GM21529 (cell line): Measurements from ENCODE around the gene SULT1A1.
"Not testable (repeated sequence)": the region's sequence is repeated elsewhere in the genome, so short reads cannot be mapped to it uniquely, and the experiment has no call there.

Experiments
- ATAC-seq: cut with Tn5 transposase; IDR thresholded peaks from one replicate; pipeline ENCODE4 v1.9.1; 2021; ENCODE audit not compliant: unreplicated experiment

Gene SULT1A1

DNA sequence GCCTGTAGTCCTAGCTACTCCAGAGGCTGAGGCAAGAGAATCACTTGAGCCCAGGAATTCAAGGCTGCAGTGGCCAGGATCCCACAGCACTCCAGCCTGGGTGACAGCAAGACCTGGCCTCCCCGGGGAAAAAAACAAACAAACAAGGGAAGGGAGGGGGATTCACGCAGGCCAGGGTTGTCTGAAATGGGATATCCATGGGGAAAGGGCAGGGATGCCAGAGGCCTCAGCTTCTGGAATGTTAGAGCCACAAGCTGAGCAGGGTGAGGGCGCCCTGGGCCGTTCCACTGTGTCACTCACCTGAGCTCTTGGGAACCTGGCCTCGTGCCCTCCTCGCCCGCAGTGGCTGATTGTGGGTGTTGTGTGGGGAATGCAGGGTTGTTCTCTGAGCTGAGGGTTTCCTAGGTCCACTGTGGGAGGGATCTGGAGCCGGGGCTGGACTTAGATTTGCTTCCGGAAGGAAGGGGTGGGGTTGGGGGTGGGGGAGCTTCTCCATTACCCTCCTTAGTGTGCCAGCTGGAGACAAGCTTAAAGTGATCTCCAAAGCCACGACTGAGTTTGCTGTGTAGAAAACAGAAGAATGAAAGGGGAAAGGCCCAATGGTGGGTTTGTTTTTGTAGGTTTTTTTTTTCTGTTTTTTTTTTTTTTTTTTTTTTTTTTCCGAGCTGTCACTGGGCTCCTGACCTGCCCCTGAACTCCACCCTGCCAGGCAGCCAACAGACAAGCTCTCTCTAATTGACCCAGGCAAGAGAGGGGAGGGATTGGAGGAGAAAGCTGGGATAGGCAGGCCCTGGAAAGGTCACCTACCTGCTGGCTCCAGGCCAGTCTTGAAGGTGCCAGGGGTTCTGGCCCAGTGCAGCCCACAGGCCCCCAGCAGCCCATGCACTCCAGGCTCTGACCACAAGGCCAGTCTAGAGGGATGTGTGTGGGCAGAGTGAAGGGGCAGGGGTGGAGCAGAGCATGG, at the start of gene SULT1A1:
Gene SULT1A1, minus strand, starts transcription at position 414 of the 964 bp plus-strand sequence. CDS start 1,189 bp downstream, outside the sequence.
- no peak for ATAC-seq

DNA sequence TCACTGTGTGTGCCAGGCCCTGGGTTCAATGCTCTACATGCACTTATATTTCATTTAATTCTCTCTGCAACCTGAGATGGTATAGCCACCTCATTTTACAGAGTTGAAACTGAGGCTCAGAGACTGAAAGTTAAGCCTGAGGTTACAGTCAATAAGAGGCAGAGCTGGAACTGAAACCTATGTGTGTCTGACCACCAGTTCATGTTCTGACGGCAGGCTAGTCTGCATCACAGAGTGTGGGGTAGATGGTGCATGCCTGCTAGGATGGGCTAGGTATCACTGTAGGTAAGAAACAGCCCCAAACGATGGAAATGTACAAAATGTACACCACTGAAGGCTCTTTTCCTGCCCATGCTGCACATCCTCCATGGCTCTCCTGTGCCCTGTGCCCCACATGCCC, 30.1 kb upstream of the SULT1A1 start:
- ATAC-seq: not testable (repeated sequence)

DNA sequence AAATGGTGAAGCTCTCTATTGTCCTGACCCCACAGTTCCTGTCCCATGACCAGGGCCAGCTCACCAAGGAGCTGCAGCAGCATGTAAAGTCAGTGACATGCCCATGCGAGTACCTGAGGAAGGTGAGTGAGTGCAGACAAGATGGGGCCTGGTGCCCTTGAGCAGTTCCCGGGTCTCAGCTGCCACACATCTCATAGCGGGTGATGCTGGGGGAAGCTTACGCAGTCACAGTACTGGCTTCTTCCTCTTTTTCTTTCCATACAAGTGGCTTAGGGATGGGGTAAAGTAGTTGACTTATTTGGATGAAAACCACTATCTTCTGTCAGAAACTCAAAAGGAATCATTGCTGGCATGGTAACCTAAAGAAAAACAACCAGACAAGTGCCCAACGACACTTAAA, 28.5 kb upstream of the SULT1A1 start:
- not testable (repeated sequence) for ATAC-seq

DNA sequence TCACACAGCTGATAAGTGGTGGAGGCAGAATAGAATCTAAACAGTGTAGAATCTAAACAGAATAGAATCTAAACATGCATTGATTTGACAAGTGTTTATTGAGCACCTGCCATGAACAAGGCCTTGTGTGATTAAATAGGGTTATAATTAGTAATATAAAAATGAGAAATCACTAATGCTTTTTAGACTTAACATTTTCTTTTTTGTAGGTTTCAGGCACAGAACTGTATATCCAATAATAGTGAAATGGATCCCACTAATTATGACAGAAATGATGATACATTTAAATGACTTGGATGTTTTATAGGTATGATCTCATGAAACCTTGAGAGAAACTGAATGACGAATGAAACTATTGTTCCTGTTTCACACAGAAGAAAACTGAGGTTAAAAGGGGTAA, 27.9 kb upstream of the SULT1A1 start, which contains the start of gene NPIPB8:
Gene NPIPB8, plus strand, starts transcription at position 301 of the 400 bp plus-strand sequence. CDS start 296 bp downstream, outside the sequence.
- not testable (repeated sequence) for ATAC-seq

DNA sequence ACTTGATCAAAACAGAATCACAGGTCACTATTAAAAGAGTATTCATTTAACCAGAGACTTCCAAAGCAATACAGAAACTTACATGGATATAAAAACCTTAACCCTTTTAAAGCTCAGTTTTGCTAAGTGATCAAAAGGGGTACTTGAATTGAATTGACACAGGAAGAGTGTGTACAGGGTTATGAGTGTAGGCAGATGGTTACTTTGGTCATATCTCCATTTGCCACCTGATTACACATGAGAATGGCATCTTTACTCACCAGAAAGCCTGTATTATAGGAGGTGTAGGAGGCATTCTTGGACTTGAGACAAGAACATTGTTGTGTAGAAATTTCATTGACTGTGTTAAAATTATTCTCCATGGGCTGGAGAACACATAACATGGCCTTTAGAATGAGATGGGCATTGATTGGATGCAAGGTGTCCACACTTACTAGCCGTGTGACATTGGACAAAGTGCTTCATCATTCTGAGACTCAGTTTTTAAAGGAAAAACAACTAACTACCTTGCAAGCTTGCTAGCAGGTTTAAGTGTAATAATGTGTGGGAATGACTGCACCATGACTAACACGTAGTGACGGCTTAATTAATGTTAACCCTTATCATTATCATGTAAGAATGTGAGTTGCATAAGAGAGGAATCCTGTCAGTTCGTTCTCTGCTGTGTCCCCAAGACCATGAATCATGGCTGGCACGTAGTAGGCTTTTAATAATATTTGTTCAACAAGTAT, 26.4 kb upstream of the SULT1A1 start:
- ATAC-seq: not testable (repeated sequence)

DNA sequence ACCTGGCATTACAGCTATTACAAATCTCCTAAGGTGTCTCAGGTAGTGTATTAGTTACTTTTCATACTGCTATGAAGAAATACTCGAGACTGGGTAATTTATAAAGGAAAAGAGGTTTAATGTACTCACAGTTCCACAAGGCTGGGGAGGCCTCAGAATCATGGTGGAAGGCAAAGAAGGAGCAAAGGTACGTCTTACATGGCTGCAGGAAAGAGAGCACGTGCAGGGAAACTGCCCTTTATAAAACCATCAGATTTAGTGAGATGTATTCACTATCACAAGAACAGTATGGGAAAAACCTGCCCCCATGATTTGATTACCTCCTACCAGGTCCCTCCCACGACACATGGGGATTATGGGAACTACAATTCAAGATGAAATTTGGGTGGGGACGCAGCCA, 21.1 kb upstream of the SULT1A1 start:
- not testable (repeated sequence) for ATAC-seq

DNA sequence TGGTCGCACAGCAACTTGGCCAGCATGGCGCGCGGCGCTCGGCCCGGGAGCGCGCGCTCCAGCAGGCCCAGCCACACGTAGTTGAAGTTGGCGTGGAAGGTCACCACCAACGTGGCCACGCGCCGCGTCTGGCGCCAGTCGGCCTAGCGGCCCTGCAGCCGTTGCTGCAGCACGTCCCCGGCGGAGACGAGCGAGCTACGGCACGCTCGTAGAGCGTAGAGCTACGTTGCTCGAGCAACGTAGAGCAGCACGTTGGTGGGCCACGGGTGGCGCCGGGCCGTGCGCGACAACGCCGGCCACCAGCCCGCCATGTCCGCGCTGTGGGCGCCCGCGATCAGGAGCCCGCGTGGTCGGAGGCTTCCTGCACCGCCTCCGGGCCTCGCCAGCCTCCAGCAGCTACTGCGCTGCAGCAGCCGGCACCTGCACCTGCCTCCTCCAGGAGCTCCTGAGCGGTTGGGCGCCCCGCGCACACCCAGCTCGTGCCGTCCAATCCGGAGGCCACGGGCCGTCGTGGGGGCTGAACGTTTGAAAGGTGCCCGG, 13.4 kb upstream of the SULT1A1 start:
- no peak for ATAC-seq

DNA sequence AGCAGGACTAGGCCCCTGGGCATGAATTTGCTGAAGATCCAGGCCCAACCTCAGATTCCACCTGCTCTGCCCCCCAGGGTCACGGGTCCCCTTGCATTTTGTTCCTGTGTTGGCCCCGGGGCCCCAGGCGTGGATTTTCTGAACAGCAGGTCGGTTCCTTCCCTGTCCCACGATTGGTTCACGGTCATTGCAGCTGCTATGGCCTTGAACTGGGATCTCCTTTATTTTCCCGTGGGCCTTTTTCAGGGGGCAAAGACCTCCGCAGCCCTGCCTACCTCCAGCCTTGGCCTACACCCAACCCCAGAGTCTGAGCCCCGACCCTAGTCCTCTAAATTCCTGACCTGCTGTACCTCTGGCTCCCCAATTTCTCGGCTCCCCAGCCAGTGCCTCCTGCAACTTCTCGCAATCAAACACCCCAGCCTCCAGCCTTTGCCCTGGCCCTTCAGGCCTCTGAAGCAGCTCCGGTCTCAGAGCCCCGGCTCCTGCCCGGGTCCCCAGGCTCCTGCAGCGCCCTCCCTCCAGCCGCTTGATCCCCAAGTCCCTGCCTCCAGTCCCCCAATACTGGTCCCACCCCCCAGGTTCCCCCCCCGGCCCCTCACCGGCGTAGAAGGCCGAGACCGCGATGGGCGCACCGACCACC, 12.8 kb upstream of the SULT1A1 start:
- ATAC-seq: not testable (repeated sequence)

DNA sequence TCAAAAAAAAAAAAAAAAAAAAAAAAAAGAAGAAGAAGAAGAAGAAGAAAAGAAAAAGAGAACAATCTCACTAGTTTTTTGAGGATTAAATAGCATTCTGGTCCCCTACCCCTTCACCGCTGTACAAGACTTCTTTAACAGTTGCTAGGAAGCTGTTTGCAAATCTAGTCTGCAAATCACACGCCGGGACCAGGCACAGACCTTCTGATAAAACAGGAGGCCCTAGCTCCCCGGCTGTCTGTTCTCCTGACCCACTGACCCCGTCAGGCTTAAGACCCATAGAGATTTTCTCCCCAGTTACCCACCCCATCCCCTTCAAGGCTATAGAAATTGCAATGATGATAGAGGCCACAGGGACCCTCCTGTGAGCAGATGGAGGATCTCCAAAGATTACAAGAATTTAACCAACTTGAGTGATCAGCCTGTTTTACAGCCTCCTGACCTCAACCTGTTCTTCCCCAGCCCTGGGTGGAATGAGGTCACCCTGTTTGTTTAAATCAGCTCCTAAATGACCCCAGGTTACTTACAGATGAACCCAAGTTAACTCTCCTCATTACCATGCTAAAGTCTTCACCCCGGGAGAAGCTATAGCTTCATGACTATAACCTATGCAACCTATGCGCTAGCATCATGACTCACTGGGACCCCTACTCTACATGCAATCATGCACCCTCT, 11.8 kb upstream of the SULT1A1 start:
- no peak for ATAC-seq

DNA sequence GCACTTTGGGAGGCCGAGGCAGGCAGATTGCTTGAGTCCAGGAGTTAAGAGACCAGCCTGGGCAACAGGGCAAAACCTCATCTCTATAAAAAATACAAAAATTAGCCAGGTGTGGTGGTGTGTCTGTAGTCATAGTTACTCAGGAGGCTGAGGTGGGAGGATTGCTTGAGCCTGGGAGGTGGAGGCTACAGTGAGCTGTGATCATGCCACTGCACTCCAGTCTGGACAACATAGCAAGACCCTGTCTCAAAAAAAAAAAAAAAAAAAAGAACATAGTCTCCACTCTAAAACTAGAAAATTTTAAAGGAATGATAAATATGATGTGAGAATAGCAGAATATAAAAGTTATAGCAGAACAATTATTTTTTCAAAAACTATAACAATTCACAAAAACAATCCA, 10.5 kb upstream of the SULT1A1 start:
- not testable (repeated sequence) for ATAC-seq

DNA sequence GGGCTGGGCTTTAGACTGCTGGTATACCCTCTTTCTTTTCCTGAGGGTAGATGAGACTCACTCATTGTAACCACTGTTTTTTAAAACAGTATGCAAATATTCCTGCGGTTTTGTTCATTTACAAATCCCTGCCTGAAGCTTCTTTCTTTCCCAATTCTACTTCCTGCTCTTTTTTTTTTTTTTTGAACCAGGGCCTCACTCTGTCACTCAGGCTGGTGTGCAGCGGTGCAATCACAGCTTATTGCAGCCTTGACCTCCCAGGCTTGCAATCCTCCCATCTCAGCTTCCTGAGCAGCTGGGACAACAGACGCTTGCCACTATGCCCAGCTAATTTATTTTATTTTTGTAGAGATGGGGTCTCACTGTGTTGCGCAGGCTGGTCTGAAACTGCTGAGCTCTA, 8.0 kb upstream of the SULT1A1 start:
- no peak for ATAC-seq

DNA sequence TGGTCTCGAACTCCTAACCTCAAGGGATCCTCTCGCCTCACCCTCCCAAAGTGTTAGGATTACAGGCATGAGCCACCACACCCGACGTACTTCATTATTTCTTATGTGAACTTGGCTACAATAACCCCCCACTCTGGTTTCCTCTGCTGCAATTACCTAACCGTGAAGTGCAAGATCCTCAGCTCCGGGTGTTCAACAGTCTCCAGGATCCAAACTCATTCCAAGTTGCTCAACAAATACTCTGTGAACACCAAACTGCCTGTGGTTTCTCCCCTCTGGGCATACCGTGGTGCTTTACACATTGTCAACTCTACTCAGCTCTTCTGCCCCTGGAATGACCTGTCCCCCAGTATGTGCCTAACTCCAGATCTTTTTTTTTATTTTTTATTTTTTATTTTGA, 6.8 kb upstream of the SULT1A1 start:
- ATAC-seq: no peak

DNA sequence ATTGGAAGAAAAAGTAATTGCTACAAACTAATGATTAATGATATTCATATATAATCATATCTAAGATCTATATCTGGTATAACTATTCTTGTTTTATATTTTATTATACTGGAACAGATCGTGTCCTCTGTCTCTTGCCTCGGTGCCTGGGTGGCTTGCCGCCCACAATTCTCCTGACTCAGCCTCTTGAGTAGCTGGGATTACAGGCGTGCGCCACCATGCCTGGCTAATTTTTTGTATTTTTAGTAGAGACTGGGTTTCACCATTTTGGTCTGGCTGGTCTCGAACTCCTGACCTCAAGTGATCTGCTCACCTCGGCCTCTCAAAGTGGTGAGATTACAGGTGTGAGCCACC, 6.4 kb upstream of the SULT1A1 start:
- not testable (repeated sequence) for ATAC-seq

DNA sequence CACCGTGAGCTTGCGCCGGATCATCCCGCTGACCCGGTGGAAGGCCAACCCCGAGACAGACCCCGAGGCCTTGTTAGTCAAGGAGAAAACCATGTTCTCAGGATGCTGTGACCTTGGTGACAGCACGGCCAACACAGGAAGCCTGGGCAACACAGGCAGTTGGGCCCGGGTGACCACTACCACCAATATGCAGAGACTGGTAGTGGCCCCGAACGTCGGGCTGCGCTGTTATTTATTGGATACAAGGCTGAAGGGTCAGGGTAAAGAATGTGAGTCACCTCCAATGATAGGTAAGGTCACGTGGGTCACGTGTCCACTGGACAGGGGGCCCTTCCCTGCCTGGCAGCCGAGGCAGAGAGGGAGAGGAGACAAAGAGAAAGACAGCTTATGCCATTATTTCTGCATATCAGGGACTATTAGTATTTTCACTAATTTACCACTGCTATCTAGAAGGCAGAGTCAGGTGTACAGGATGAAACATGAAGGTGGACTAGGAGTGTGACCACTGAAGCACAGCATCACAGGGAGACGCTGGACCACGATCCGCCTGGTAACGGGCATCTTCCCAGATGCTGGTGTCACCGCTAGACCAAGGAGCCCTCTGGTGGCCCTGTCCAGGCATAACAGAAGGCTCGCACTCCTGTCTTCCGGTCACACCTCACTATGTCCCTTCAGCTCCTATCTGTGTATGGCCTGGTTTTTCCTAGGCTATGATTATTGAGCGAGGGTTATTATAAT, 5.8 kb upstream of the SULT1A1 start:
- ATAC-seq: not testable (repeated sequence)

DNA sequence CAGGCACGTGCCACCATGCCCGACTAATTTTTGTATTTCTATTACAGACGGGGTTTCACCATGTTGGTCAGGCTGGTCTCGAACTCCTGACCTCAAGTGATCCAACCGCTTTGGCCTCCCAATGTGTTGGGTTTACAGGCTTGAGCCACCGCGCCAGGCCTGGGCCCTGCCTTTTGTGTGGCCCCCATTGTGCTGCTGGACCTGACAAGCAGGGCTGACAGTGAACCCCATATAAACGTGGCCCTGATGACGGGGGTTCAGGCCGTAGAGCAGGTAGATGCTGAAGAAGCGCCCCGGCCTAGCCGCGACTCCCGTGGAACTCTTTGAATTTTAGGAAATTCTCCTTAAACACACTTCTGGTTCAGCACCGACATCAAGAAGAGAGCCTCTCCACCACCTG, 4.7 kb upstream of the SULT1A1 start:
- ATAC-seq: not testable (repeated sequence)

DNA sequence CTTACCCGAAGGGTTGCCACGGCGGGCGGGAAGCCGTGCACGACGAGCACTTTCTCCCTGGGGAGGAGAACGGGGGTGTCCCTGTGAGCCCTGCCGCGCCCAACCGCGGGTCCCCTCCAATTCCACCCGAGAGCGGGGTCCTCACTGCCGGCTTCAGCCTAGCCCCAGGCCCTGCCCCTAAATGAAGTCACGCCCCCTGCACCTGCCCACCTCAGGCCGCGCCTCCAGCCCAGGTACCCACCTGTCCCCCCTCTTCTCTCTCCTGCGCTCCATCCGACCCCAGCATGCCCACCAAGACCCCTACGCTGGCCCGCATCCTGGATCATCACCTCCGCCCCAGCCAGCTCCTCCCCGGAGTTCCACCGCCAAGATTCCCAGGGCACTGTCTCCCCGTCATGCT, 4.1 kb upstream of the SULT1A1 start:
- not testable (repeated sequence) for ATAC-seq

DNA sequence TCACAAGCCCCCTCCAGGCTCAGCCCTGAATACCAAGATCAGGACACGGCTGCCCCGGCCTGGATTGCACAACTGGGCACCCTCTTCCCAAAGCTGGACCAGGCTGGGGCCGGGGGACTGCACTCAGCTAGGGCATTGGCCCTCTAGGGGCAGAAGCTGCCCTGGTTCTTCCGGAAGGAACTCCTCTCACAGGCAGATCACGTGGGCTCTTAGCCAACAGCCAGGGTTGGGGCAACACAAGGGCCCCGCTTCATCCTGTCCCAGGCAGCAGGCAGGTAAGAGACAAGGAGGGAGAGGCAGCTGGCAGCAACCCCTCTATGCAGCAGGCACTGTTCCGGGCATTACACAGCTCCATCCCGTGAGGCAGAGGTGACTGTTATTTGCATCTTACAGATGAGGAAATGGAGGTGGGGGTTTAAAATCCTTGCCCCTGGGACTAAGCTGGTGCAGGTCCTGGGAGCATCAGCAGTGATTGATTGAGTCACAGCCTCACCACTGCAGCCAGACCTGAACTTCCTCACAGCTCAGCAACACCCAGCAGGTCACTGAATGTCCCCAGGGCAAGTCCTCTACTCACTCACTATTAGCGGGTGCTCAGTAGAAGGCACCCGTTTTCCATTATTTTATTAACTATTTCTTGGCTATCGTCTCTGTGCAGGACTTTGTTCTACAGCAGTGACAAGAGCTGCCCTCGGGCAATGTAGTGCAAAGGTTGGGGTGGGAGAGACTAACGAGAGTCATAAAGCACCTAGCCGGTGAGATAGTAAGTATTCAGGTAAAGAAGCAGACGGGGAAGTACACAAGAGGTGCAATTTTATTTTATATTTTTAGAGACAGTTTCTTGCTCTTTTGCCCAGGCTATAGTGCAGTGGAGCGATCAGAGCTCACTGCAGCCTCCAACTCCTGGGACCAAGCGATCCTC, 2.8 kb upstream of the SULT1A1 start:
- peak; percentile 72 for ATAC-seq

DNA sequence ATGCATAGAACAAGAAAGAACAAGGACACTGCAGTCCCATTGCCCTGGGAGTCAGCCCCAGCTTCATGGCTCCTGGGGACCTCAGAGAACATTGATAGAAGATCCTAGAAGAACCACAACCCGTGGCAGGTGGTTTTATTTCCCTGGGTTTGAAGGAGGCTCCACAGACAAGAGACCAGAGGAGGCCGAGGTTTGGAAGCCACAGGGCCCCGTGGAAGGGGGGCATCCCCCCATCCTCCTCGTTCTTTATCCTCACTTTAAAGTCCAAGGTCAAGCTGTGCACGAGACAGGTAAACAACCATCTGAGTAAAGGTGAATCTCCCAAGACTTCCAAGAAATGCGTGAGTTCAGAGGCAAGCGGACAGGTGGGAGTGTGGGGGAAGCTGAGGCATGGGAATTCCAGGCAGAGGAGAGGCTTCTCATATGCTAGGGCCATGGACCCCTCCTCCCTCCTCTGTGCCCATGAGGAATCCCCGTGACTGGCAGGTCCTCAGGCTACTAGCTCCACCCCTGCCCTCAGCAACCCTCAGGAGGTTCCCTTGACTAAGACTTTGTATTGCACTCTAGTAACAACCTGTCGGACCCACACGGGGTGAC, 849 bp upstream of the SULT1A1 start:
- ATAC-seq: no peak
